IPS-15b (cell line): Measurements from ENCODE around the gene BMP4.

Experiments
- H3K27me3 ChIP-seq: one replicate; pipeline ENCODE4 v1.6.1; 2013; ENCODE audit warnings: low read length; ENCODE audit not compliant: control insufficient read depth, insufficient read depth
- H3K36me3 ChIP-seq: one replicate; pipeline ENCODE4 v1.6.1; 2013; ENCODE audit warnings: low read length; ENCODE audit not compliant: control insufficient read depth, insufficient read depth
- H3K4me1 ChIP-seq: one replicate; pipeline ENCODE4 v1.6.1; 2013; ENCODE audit warnings: mild to moderate bottlenecking, low read length; ENCODE audit not compliant: control insufficient read depth, insufficient read depth
- H3K4me3 ChIP-seq: one replicate; pipeline ENCODE4 v1.5.1; 2013; ENCODE audit warnings: low read depth, low read length
- H3K9ac ChIP-seq: one replicate; pipeline ENCODE4 v1.6.1; 2013; ENCODE audit warnings: low read depth, mild to moderate bottlenecking, low read length
- H3K9me3 ChIP-seq: one replicate; pipeline ENCODE4 v1.6.1; 2013; ENCODE audit warnings: mild to moderate bottlenecking, low read length; ENCODE audit not compliant: control insufficient read depth, insufficient read depth

Gene BMP4

GRCh38 chr14:53983112-53983511, 26.5 kb upstream of the BMP4 start:
- Histone ChIP-seq H3K27me3 (no peaks in the 10 kb centered on the region), H3K36me3 (no peaks in the 10 kb centered on the region), H3K9me3 (peaks cover 11% of the 10 kb centered on the region), H3K4me3 (no peak overlapping the region), H3K4me1 (peaks cover 47% of the 10 kb centered on the region), H3K9ac (no peak overlapping the region)

- Histone ChIP-seq H3K9ac (no peak overlapping the region), H3K9me3 (peaks cover 11% of the 10 kb centered on the region), H3K36me3 (no peaks in the 10 kb centered on the region), H3K4me1 (peaks cover 51% of the 10 kb centered on the region), H3K27me3 (no peaks in the 10 kb centered on the region), H3K4me3 (no peak overlapping the region)
Observed at GRCh38 chr14:53982546-53982945, 25.9 kb upstream of the BMP4 start.

- Histone ChIP-seq H3K4me3 (no peak overlapping the region), H3K9me3 (no peaks in the 10 kb centered on the region), H3K4me1 (peaks cover 57% of the 10 kb centered on the region), H3K36me3 (no peaks in the 10 kb centered on the region), H3K9ac (no peak overlapping the region), H3K27me3 (no peaks in the 10 kb centered on the region)
Observed at GRCh38 chr14:53979747-53980642, 23.4 kb upstream of the BMP4 start.

GRCh38 chr14:53979113-53979681, 22.6 kb upstream of the BMP4 start:
- no peak overlapping the region for H3K9ac ChIP-seq
- H3K27me3 ChIP-seq: no peaks in the 10 kb centered on the region
- H3K4me1 ChIP-seq: peaks cover 57% of the 10 kb centered on the region
- H3K9me3 ChIP-seq: no peaks in the 10 kb centered on the region
- H3K36me3 ChIP-seq: no peaks in the 10 kb centered on the region
- no peak overlapping the region for H3K4me3 ChIP-seq

- no peaks in the 10 kb centered on the region for H3K27me3 ChIP-seq
- no peaks in the 10 kb centered on the region for H3K36me3 ChIP-seq
- no peaks in the 10 kb centered on the region for H3K9me3 ChIP-seq
- peaks cover 53% of the 10 kb centered on the region for H3K4me1 ChIP-seq
- H3K4me3 ChIP-seq: no peak overlapping the region
- no peak overlapping the region for H3K9ac ChIP-seq
Observed at GRCh38 chr14:53978194-53978593, 21.6 kb upstream of the BMP4 start.

GRCh38 chr14:53975444-53975843, 18.8 kb upstream of the BMP4 start:
- H3K4me3 ChIP-seq: no peak overlapping the region
- no peak overlapping the region for H3K9ac ChIP-seq
- H3K36me3 ChIP-seq: no peaks in the 10 kb centered on the region
- H3K4me1 ChIP-seq: peaks cover 30% of the 10 kb centered on the region
- peaks cover 2% of the 10 kb centered on the region for H3K27me3 ChIP-seq
- no peaks in the 10 kb centered on the region for H3K9me3 ChIP-seq

GRCh38 chr14:53971521-53971920, 14.9 kb upstream of the BMP4 start:
- no peaks in the 10 kb centered on the region for H3K36me3 ChIP-seq
- no peaks in the 10 kb centered on the region for H3K4me1 ChIP-seq
- no peaks in the 10 kb centered on the region for H3K9me3 ChIP-seq
- H3K4me3 ChIP-seq: no peak overlapping the region
- peaks cover 2% of the 10 kb centered on the region for H3K27me3 ChIP-seq
- H3K9ac ChIP-seq: no peak overlapping the region

GRCh38 chr14:53969326-53969725, 12.7 kb upstream of the BMP4 start:
- no peak overlapping the region for H3K4me3 ChIP-seq
- peaks cover 14% of the 10 kb centered on the region for H3K27me3 ChIP-seq
- no peaks in the 10 kb centered on the region for H3K9me3 ChIP-seq
- H3K9ac ChIP-seq: no peak overlapping the region
- peaks cover 13% of the 10 kb centered on the region for H3K4me1 ChIP-seq
- H3K36me3 ChIP-seq: no peaks in the 10 kb centered on the region

- Histone ChIP-seq H3K4me3 (no peak overlapping the region), H3K4me1 (peaks cover 19% of the 10 kb centered on the region), H3K9me3 (no peaks in the 10 kb centered on the region), H3K36me3 (no peaks in the 10 kb centered on the region), H3K27me3 (peaks cover 20% of the 10 kb centered on the region), H3K9ac (no peak overlapping the region)
Observed at GRCh38 chr14:53968726-53969125, 12.1 kb upstream of the BMP4 start.

GRCh38 chr14:53967606-53968005, 11.0 kb upstream of the BMP4 start:
- Histone ChIP-seq H3K4me3 (no peak overlapping the region), H3K9me3 (no peaks in the 10 kb centered on the region), H3K4me1 (peaks cover 19% of the 10 kb centered on the region), H3K36me3 (no peaks in the 10 kb centered on the region), H3K27me3 (peaks cover 31% of the 10 kb centered on the region), H3K9ac (no peak overlapping the region)

GRCh38 chr14:53964249-53964648, 7.6 kb upstream of the BMP4 start:
- Histone ChIP-seq H3K4me1 (peaks cover 19% of the 10 kb centered on the region), H3K9ac (no peak overlapping the region), H3K4me3 (peak overlapping the region; percentile 67), H3K27me3 (peaks cover 60% of the 10 kb centered on the region), H3K36me3 (no peaks in the 10 kb centered on the region), H3K9me3 (no peaks in the 10 kb centered on the region)
